Measurements from ENCODE around the gene ACOT7.
"Not testable (repeated sequence)": the region's sequence is repeated elsewhere in the genome, so short reads cannot be mapped to it uniquely, and the experiment has no call there.

The ACOT7 gene

GRCh38 chr1:6363085-6363884 lies 30.3 kb downstream of the ACOT7 start:
- not testable (repeated sequence) for DNase-seq (ENCODE audit: low read depth in 3 of 3)

DNA sequence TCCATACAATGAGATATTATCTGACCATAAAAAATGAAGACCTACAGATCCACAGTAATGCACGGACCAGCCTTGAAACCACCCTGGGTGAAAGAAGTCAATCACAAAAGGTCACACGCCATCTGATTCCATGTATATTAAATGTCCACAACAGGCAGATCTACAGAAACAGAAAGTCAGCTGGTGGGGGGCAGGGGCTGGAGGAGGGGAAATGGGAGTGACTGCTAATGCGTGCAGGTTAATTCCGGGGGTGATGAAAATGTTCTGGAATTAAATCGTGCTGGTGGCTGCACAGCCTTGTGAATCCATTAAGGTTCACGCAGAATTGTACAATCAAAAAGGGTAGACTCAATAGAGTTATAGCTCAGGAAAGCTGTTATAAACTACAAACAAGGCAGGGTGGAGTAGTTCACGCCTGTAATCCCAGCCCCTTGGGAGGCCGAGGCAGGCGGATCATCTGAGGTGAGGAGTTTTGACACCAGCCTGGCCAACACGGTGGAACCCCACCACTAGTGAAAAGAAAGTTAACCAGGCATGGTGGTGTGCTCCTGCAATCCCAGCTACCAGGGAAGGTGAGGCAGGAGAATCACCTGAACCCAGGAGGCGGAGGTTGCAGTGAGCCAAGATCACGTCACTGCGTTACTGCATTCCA lies 32.3 kb downstream of the ACOT7 start:
- DNase-seq (ENCODE audit: low read depth in 3 of 3), result no peak

GRCh38 chr1:6360517-6361070 lies 33.0 kb downstream of the ACOT7 start:
- DNase-seq (ENCODE audit: low read depth in 3 of 3), result no peak

- no peak for DNase-seq (ENCODE audit: low read depth in 3 of 3)
These were observed 33.5 kb downstream of the ACOT7 start for GRCh38 chr1:6360117-6360496.

GRCh38 chr1:6359216-6360116 lies 34.1 kb downstream of the ACOT7 start:
- peak in 2 of 3 experiments; percentile 23 to 27 for DNase-seq (ENCODE audit: low read depth in 3 of 3)

DNA sequence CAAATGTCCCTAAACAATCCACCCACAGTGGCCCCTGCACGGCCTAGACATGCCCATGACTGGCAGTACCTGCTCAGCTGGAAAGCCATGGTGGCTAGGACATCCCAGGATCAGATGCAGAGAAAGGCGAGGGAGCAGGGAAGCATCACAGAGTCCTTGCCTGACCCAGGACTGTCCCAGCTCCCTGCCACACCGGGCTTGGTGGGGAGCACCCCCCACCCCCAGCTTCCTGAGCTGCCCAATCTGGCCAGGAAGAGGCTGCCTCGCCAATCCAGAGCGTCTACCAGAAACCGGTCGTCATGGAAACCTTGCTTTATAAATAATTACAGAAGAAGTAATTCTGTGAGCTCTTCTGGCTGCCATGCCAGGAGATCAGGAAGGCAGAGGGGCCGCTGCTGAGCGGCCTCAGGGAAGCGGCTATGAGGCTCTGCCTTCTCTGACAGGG lies 34.8 kb downstream of the ACOT7 start:
- peak in 1 of 3 experiments; percentile 21 for DNase-seq (ENCODE audit: low read depth in 3 of 3)

DNA sequence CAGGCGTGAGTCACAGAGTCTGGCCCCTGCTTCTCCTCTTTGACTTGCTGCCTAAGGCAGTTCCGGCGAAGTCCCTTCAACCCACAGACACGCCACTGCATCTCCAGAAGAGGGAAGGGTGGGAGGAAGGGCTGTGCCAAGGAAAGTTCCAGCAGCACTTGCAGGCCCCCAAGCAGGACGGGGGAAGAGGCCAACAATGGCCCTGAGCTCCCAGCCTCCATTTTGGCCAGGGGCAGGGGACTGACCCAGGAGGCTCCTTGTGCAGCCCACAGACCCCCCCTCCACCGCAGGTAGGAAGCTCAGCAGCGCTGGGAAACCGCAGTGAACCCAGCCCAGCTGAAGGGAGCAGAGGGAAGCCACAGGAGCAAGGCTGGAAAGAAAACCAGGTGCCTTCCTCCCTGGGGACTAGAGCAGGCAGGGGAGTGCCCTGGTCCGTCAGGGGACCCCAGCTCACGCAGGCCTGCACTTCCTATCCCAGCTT lies 35.4 kb downstream of the ACOT7 start:
- DNase-seq (ENCODE audit: low read depth in 3 of 3), result no peak

GRCh38 chr1:6357243-6357936 lies 36.2 kb downstream of the ACOT7 start:
- DNase-seq (ENCODE audit: low read depth in 3 of 3), result no peak

GRCh38 chr1:6355621-6356020 lies 37.9 kb downstream of the ACOT7 start:
- no peak for DNase-seq (ENCODE audit: low read depth in 3 of 3)

- no peak for DNase-seq (ENCODE audit: low read depth in 3 of 3)
These were observed 38.8 kb downstream of the ACOT7 start for GRCh38 chr1:6354659-6355317.

DNA sequence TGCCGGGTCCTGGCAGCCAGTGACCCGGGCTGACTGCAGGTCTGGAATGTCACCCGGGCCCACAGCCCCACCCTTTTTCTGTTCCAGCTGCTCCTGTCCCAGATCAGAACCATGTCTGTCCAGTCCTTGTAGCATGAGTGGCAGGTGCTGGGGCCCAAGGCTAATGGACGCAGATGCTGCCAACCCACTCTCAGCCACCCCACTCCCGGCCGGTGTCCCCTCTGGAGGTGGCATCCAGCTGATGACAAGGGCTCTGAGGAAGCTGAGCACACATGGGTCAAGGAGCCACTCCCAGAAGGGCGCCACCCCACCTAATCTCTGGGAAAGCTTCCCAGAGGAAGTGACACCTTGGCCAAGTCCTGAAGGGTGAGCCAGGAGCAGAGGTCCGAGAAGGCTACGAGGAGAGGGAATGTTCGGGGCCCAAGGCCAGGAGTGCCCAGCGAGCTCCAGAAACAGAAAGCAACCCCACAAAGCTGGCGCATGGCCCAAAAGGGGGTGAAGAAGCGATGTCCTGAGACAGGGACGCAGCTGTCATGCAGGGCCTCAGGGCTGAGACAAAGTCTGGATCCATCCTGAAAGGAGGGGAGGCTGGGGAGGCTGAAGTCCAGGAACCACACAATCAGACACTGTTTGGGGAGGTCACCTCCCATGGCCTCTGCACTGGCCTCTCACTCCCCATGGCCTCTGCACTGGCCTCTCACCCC lies 39.5 kb downstream of the ACOT7 start:
- no peak for DNase-seq (ENCODE audit: low read depth in 3 of 3)

DNA sequence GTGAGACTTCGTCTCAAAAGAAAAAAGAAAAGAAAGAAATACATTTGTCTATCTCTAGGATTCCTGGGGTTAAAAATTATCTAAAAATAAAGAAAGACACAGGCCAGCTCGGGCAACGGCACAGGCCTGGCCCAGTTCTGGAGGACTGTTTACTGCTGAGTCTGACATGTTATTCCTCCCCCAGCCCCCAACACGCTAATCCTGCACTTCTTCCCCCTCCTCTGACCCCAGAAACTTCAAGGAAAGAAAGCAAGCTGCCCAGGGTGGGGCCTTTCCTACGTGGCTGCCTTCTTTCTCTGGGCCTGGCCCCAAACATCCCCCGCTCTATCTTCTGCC lies 40.0 kb downstream of the ACOT7 start:
- DNase-seq (ENCODE audit: low read depth in 3 of 3), result no peak

DNA sequence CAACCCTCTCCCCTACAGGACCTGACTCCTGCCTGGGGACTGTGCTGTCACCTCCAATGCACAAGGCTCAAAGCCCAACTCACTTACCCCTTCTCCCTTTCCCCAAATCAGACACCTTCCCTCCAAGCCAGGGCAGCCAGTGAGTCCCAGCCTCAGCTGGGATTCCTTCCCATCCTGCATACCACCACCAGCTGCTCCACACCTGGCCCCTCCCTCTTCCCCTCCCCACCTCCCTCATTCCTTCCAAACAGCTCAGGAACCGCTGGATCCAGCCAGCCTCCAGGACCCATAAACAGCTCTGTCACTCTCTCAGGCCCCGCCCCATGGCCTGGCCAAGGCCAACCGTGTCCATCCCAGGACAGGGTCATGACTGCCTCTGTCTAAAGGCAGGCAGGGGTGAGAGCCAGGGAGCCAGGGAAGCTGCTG lies 41.4 kb downstream of the ACOT7 start:
- DNase-seq (ENCODE audit: low read depth in 3 of 3), result no peak

DNA sequence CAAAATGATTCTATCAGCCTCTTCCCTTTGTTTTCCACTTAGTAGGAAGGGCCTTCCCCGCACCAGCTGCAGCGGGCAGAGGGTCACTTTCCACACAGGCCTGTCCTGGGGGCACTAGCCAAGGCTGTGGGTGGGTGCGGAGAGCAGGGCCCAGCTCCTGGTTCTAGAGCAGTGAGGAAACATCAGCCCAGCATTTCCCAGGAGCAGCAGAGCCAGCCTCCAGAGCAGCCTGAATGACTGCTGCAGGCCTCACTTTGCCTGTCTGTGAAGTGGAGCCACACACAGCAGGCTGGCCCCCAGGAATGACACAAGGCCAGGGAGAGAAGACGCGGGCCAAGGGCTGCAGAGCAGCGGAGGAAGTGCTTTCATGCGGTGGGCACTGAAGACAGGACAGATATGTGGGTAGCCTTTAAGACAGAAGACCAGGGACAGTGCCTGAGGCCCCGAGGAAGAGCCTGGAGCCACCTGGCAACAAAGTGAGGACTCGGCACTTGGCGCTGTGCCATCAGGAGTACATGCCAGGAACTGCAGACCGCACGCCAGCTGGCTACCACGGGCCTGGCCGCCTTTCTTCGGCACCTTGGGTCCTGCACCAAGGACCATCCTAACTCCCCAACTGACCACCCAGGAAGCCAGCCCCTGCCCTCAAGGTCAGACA lies 42.0 kb downstream of the ACOT7 start:
- DNase-seq (ENCODE audit: low read depth in 3 of 3), result no peak

DNA sequence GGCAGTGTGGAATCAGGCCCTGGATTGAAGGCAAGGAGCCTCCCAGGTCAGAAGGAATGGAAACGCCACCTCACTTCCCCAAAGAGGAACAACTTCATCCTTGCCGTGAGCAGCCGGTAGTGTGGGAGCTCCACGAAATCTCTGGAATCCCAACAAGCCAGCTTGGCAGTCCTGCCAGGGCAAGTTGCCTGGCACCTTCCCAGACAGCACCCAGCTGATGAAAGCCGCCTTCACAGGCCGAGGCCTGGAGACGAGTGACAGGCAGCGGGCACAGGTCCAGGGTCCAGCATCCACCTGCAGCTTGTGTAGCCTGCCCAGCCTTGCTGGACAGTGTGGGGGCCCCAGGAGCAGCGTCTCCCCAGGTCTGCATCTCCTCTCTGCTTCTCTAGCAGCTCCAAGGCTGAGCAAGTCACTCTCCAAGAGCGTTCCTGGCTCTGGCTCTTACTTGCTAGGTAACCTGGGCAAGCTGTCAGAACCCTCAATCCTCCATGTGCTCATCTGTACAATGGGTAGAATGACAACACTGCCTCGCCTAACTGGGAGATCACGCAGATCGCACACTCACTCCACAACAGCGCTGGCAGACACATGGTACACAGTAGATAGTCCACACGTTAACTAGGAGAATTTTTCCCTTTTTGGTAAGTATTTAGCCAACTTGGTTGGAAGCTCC lies 43.0 kb downstream of the ACOT7 start:
- DNase-seq (ENCODE audit: low read depth in 3 of 3), result no peak

- no peak for DNase-seq (ENCODE audit: low read depth in 3 of 3)
These were observed 44.2 kb downstream of the ACOT7 start for GRCh38 chr1:6349254-6349943.

DNA sequence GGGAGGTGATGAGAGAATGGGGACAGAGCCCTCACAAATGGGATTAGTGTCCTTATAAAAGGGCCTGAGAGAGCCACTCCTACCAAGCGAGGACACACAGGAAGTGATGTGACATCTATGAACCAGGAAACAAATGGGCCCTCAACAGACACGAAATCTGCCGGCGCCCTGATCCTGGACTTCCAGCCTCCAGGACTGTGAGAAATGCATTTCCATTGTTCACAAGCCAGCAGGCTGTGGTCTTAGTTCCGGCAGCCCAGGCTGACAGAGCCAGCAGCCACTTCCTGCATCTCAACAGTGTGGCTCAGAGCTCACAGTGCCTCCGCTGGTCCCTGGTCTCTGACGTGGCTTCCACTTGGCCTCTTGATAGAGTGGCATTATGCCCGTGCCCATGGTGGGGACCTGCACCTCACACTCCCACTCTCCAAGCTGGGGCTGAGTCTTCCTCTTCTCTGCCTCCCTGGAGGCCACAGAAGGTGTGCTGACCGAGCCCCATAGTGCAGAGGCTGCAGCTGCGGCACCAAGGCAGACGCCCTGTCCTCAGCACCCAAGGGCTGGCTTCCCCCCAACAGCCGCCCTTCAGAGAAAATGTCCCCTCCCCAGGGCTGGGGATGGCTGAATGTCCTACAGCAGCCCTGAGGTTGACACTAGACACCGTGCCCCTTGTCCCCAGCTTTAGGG lies 44.9 kb downstream of the ACOT7 start:
- peak in 2 of 3 experiments; percentile 10 to 23 for DNase-seq (ENCODE audit: low read depth in 3 of 3)
